Stimulated activated CD8-positive, alpha-beta memory T cell treated with anti-CD3 and anti-CD28 coated beads, Interleukin-7, amount 100 ng/mL, for 4 hours (primary cell): ENCODE measurements around the gene YY1.

Source experiments
- DNase-seq, 2 donors: peaks; one replicate each; pipeline ENCODE4 v3.0.0-alpha.2; 2020; ENCODE audit warnings: low read depth in 2 of 2

Gene YY1

DNA sequence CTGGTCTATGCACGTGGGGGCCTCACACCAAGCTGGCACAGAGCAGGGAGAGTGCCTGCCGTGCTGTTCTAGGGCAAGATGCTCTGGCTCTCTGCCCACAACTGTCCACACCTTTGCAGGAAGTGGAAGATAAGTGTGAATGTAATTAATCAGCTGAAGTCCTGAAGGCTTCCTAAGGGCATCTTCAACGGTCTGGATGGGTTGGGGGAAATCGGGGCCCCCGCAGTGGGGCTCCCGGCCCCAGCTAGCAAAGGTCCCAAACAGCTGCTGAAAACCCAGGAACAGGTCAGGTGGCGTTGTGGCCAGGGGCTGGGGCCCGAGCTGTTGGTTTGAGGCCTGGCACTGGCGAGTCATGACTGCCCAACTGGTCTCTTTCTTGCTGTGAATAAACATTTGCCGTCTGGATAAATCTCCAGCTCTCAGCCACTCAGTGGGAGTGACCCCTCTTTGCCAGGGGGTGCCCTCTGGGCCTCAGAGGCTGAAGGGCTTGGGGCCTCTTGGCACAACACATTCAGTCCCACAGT lies 74.0 kb downstream of the YY1 start:
- DNase-seq, result no peak

DNA sequence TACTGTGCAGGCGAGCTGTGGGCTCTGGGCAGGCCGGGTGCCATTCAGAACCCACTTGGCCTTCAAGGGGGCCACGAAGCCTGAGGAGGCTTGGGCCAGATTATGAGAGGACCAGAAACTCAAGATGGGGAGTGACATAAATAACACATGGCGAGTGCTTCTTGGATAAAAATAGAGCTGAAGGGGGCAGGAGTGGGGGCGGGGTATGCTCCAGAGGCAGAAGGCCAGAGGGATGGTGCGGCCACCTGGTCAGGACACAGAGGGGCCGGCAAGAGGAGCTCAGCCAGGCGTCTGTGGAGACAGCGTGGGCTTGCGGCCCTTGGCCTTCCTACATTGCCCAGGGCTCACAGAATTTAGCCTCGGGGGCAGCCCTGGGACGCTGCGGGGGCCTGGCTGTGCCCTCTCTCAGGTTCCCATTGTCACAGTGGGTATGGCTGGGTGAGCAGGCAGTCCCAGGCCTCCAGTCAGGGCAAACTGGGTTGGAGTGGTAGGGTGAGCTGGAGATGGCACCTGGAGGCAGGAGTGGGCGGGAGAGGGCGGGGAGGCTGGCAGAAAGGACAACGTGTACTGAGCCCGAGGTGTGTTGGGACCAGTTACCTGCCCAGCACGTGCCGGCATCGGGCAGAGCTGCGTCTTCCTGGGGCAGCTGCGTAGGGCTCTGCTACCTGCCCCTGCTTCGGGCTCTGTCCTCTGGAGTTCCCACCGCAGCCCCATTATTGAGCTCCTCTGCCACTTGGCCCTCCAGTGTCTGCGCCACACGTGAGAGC lies 74.7 kb downstream of the YY1 start:
- no peak for DNase-seq

DNA sequence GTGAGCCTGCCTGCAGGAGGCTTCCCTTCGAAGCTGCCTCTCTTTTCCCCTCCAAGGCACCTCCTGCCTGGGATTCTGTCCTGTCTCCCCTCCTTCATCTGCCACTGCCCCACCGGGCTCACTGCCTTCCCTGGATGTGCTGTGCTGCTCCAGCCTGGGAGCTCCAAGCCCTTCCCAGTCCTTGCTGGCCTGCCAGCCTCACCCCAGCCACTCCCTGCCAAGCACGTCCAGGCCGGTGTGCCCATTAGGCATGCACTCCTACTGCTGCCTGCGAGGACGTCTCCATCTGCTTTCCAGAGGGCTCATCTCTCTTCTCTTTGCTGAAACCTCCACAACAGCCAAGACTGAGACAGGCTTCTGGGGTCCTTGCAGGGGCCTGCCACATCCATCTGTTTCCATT lies 75.8 kb downstream of the YY1 start:
- no peak for DNase-seq

DNA sequence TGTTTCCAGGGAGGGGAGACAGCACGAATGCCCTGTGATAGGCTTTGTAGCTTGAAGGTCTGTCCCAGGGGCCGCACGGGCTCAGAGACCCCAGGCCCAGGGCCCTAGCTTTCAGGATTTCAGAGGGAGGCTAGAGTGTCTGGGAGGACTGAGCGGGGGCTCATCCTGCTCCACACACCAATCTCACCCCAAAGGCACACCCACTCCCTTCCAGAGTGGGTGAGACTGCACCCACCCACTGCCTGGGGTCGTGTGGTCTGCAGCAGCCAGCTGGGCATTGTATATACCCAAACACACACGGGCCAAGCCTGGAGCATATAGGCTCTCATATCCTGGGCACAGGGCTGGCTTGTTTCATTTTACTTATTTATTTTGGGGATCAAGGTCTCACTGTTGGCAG lies 78.4 kb downstream of the YY1 start:
- no peak for DNase-seq

DNA sequence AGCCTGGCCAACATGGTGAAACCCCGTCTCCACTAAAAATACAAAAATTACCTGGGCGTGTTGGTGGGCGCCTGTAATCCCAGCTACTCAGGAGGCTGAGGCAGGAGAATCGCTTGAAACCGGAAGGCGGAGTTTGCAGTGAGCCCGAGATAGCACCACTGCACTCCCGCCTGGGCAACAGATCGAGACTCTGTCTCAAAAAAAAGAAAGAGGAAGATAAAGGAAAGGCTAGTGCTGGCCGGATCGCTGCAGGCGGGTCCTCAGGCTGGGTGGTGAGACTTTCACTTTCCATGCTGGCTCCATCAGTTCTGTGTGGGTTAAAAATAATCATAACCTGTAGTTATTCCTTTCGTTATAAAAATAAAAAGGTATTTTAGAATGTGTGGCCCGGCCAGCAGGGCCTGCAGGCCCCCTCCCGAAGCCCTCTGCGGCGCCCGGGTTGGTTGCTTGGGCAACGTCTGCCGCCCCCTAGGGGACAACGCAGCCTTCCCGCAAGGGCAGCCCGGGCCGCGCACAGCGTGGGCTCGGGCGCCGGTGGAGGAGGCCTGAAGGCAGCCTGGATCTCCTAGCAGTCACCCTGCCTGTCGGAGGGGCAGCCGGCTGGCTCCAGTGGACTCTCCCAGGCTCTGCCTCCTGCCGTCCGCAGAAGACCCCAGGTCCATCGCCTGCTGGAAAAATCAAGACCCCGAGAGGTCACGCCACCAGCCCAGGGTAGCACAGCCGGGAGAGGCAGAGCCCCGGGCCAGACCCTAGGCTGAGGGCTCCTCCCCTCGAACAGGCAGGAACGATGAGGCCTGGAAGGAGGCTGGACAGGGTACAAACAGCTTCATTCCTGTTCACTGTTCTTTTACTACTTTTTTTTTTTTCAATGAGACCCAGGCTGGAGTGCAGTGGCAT lies 79.2 kb downstream of the YY1 start:
- DNase-seq, result peak; percentile 30 to 63

DNA sequence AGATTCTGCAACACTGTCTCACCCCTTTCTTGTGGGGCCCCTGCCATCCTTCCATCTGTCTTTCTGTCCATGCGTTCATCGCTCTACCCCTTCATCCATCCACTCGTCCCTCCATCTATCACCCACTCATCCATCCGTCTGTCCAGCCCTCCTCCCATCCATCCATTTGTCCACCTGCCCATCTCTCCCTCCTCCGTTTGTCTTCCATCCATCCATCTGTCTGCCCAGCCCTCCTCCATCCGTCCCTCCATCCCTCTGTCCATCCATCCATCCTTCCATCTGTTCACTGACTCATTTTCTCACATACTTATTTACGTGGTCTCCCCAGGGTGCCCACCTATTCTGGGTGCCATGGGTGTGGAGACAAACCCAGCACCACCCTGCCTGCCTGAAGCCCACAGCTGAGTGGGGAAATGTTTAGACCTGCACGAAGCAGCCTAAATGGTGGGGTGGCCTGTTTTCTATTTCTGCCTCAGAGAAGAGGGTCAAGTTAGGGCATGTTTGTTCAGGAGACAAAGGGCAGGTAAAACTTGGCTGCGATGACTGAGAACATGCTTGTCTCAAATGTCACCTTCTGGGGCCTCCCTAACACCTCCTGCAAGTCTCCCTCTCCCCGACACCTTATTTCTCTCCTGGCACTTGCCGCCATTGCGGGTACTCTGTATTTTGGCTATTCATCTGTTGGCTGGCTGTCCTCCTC lies 81.4 kb downstream of the YY1 start:
- no peak for DNase-seq

- no peak for DNase-seq
Observed at GRCh38 chr14:100321473-100322137, 82.7 kb downstream of the YY1 start.

GRCh38 chr14:100322138-100322957 lies 83.4 kb downstream of the YY1 start:
- no peak for DNase-seq

GRCh38 chr14:100323121-100323941 lies 84.4 kb downstream of the YY1 start, which contains the start of gene SLC25A47:
SLC25A47 (plus strand) TSS chr14:100323339; CDS start chr14:100323415, 76 bp downstream.
- no peak for DNase-seq

DNA sequence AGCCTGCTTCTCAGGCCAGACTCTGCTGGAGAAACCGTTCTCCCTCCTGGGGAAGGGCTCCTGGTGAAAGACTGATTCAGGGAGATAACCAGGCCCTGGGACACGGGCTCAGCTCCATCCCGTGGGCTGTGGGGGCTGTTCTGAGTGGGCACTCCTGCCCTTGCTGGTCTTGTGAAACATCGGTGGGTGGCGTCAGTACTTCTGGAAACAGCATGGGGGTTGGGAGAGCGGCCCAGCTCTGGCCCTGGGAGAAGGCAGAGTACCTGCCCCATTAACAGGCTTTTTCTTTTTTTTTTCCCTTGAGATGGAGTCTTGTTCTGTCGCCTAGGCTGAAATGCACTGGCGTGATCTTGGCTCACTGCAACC lies 85.0 kb downstream of the YY1 start:
- DNase-seq, result no peak

- no peak for DNase-seq
Observed at GRCh38 chr14:100325231-100325632, 86.3 kb downstream of the YY1 start.

DNA sequence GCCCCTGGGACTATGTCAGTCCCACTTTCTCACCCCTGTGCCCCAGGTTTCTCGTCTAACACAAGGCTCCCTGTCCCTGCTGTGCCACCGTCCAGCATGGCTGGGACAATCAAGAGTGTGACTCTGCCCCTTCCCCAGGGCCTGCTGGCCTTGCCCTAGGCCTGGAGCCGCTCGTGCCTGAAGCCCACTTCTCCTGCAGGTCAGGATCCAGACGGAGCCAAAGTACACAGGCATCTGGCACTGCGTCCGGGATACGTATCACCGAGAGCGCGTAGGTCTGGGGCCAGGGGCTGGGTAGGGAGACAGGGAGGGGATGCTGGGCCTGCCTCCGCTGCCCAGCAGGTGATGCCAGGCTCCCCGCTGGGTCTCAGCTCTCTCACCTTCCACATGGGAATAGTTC lies 87.0 kb downstream of the YY1 start:
- no peak for DNase-seq

DNA sequence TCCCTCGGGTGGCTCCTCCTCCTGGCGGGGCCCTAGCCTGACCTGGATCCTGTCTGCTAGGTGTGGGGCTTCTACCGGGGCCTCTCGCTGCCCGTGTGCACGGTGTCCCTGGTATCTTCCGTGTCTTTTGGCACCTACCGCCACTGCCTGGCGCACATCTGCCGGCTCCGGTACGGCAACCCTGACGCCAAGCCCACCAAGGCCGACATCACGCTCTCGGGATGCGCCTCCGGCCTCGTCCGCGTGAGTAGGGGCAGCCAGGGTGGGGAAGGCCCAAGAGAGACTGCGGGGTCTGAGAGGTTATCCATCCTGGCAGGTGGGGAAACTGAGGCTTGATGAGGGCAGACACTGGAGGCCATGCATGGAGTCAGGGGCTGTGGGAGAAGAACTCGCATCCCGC lies 88.2 kb downstream of the YY1 start:
- DNase-seq, result no peak

- DNase-seq, result no peak
Observed at GRCh38 chr14:100328495-100329163, 89.7 kb downstream of the YY1 start.

- DNase-seq, result no peak
Observed at GRCh38 chr14:100329233-100330006, 90.5 kb downstream of the YY1 start.

GRCh38 chr14:100330007-100330344 lies 91.0 kb downstream of the YY1 start:
- DNase-seq, result no peak

- DNase-seq, result no peak
Observed at GRCh38 chr14:100330388-100330931, 91.5 kb downstream of the YY1 start.

- DNase-seq, result no peak
Observed at GRCh38 chr14:100332071-100332639, 93.2 kb downstream of the YY1 start.
